H1 (cell line): ENCODE results near the gene STH. TPM values are rescaled to one million over a fixed set of nuclear protein-coding genes. Genes with fewer than 3 reads are reported as not detected.

Experiments
- CTCF ChIA-PET: fragments of 300-600 bp; sonication (Branson Sonifier 250); formaldehyde crosslinking; loops from one replicate; lab custom pipeline; 2021; ENCODE audit not compliant: partially characterized antibody; lab: Charles Lee
- POLR2A ChIA-PET: fragments of 300-600 bp; sonication (Branson Sonifier 250); formaldehyde crosslinking; loops from one replicate; lab custom pipeline; 2021; ENCODE audit warnings: inconsistent platforms; ENCODE audit not compliant: partially characterized antibody; lab: Charles Lee
- DNase-seq, 2 experiments: peaks; one replicate each; pipeline versions ENCODE4 v3.0.0 to v3.0.0-alpha.2; 2010 to 2022; ENCODE audit warnings: low spot score in 2 of 2, low read depth in 1 of 2, mixed read lengths in 1 of 2
- FAIRE-seq: peaks from 2 replicates; lab custom pipeline; 2011; peaks lifted over from hg19 to GRCh38; lab: Jason Lieb, UNC
- H2AFZ ChIP-seq: 2 replicates; pipeline ENCODE4 v1.8.1; 2012; ENCODE audit warnings: low read length, inconsistent platforms
- H2AK5ac ChIP-seq: 2 replicates; pipeline ENCODE4 v1.6.1; 2013; ENCODE audit warnings: low read depth, low read length
- H2BK120ac ChIP-seq: replicated peaks from 2 replicates; pipeline ENCODE3; 2013; ENCODE audit warnings: low read depth, low read length, inconsistent platforms
- H2BK12ac ChIP-seq: 2 replicates; pipeline ENCODE4 v1.6.1; 2013; ENCODE audit warnings: low read depth, low read length
- H2BK15ac ChIP-seq: 2 replicates; pipeline ENCODE4 v1.6.1; 2013; ENCODE audit warnings: low read length
- H2BK20ac ChIP-seq: 2 replicates; pipeline ENCODE4 v1.6.1; 2013; ENCODE audit warnings: low read length
- H2BK5ac ChIP-seq: 2 replicates; pipeline ENCODE4 v1.6.1; 2013; ENCODE audit warnings: low read depth, low read length
- H3K14ac ChIP-seq: 2 replicates; pipeline ENCODE4 v1.6.1; 2013; ENCODE audit warnings: inconsistent platforms; ENCODE audit not compliant: insufficient read length
- H3K18ac ChIP-seq: 2 replicates; pipeline ENCODE4 v1.6.1; 2013; ENCODE audit warnings: low read length; ENCODE audit errors: extremely low read depth
- H3K23ac ChIP-seq: 2 replicates; pipeline ENCODE4 v1.6.1; 2013; ENCODE audit warnings: inconsistent platforms; ENCODE audit not compliant: insufficient read length
- H3K23me2 ChIP-seq: 2 replicates; pipeline ENCODE4 v1.6.1; 2013; ENCODE audit warnings: low read depth, low read length
- H3K27ac ChIP-seq: 2 replicates; pipeline ENCODE4 v1.6.1; 2011; ENCODE audit warnings: low read depth, low read length, inconsistent platforms
- H3K27me3 ChIP-seq, 4 experiments: replicated peaks in 1 of 4; 1 replicate in 1 of 4; 2 replicates in 3 of 4; pipeline versions ENCODE4 v1.6.1 to v1.8.1; 2011 to 2013; ENCODE audit warnings: low read length in 3 of 4, mild to moderate bottlenecking in 3 of 4, inconsistent platforms in 2 of 4, mixed read lengths in 2 of 4, moderate library complexity in 1 of 4; ENCODE audit not compliant: control insufficient read depth in 3 of 4, insufficient read depth in 3 of 4; ENCODE audit errors: extremely low read depth in 1 of 4
- H3K36me3 ChIP-seq, 4 experiments: 2 replicates each; pipeline versions ENCODE4 v1.6.1 to v1.8.1; 2011 to 2013; ENCODE audit warnings: mild to moderate bottlenecking in 4 of 4, low read length in 3 of 4, moderate library complexity in 2 of 4, control low read depth in 1 of 4, inconsistent platforms in 1 of 4; ENCODE audit not compliant: insufficient read depth in 4 of 4, control insufficient read depth in 2 of 4
- H3K4ac ChIP-seq: replicated peaks from 2 replicates; pipeline ENCODE3; 2013; ENCODE audit warnings: low read length, low read depth, mixed read lengths, inconsistent platforms; ENCODE audit not compliant: insufficient read length
- H3K4me1 ChIP-seq, 4 experiments: replicated peaks in 1 of 4; 1 replicate in 1 of 4; 2 replicates in 3 of 4; pipeline versions ENCODE4 v1.6.1 to v1.8.1; 2011 to 2013; ENCODE audit warnings: low read length in 3 of 4, inconsistent platforms in 2 of 4, mixed read lengths in 1 of 4; ENCODE audit not compliant: insufficient read depth in 4 of 4, control insufficient read depth in 3 of 4
- H3K4me2 ChIP-seq, 2 experiments: 2 replicates each; pipeline versions ENCODE4 v1.6.1 to v1.8.1; 2011 to 2013; ENCODE audit warnings: low read depth in 2 of 2, low read length in 2 of 2, control low read depth in 1 of 2, inconsistent platforms in 1 of 2, mild to moderate bottlenecking in 1 of 2; ENCODE audit not compliant: insufficient read depth in 1 of 2
- H3K4me3 ChIP-seq, 4 experiments: fragments of 200-600, 300-600 bp in 1 of 4; sonication (generic), shearing (Covaris generic), sonication (Bioruptor Twin) in 1 of 4; 2 replicates each; pipeline versions ENCODE4 v1.5.1 to v1.8.1; 2011 to 2016; ENCODE audit warnings: low read length in 4 of 4, low read depth in 3 of 4, control low read depth in 2 of 4, inconsistent platforms in 2 of 4, mild to moderate bottlenecking in 2 of 4, mixed read lengths in 1 of 4, moderate library complexity in 1 of 4; ENCODE audit not compliant: insufficient read depth in 2 of 4; ENCODE audit errors: extremely low read depth in 1 of 4
- H3K56ac ChIP-seq: replicated peaks from 2 replicates; pipeline ENCODE3; 2013; ENCODE audit warnings: low read depth, mild to moderate bottlenecking, mixed read lengths, low read length, inconsistent platforms; ENCODE audit not compliant: insufficient read length
- H3K79me1 ChIP-seq: 2 replicates; pipeline ENCODE4 v1.6.1; 2013; ENCODE audit warnings: low read depth, low read length, control low read depth
- H3K79me2 ChIP-seq, 2 experiments: 2 replicates each; pipeline versions ENCODE4 v1.6.1 to v1.8.1; 2012 to 2013; ENCODE audit warnings: low read length in 2 of 2, mild to moderate bottlenecking in 2 of 2, inconsistent platforms in 1 of 2; ENCODE audit not compliant: insufficient read depth in 2 of 2, control insufficient read depth in 1 of 2
- H3K9ac ChIP-seq, 4 experiments: replicated peaks in 1 of 4; 1 replicate in 1 of 4; 2 replicates in 3 of 4; pipeline versions ENCODE4 v1.6.1 to v1.8.1; 2011 to 2013; ENCODE audit warnings: low read depth in 3 of 4, low read length in 3 of 4, control low read depth in 2 of 4, mild to moderate bottlenecking in 2 of 4, moderate library complexity in 2 of 4, inconsistent platforms in 1 of 4; ENCODE audit errors: extremely low read depth in 1 of 4
- H3K9me3 ChIP-seq, 2 experiments: 2 replicates each; pipeline versions ENCODE4 v1.6.1 to v1.8.1; 2012 to 2013; ENCODE audit warnings: mild to moderate bottlenecking in 2 of 2, moderate library complexity in 2 of 2, control low read depth in 1 of 2, inconsistent platforms in 1 of 2, low read depth in 1 of 2, low read length in 1 of 2, mixed read lengths in 1 of 2; ENCODE audit not compliant: insufficient read depth in 2 of 2
- H4K20me1 ChIP-seq, 2 experiments: replicated peaks in 1 of 2; 2 replicates each; pipeline versions ENCODE3 to v1.8.1; 2011 to 2013; ENCODE audit warnings: inconsistent platforms in 2 of 2, low read length in 2 of 2, mild to moderate bottlenecking in 1 of 2; ENCODE audit not compliant: insufficient read depth in 2 of 2, control insufficient read depth in 1 of 2
- H4K5ac ChIP-seq: 2 replicates; pipeline ENCODE4 v1.6.1; 2013; ENCODE audit warnings: low read length, low read depth, mixed read lengths, inconsistent platforms; ENCODE audit not compliant: insufficient read length
- H4K8ac ChIP-seq: 2 replicates; pipeline ENCODE4 v1.8.0; 2013; ENCODE audit warnings: mild to moderate bottlenecking, moderate library complexity, low read length, inconsistent platforms; ENCODE audit not compliant: insufficient read depth; ENCODE audit errors: extremely low read depth
- H4K91ac ChIP-seq: replicated peaks from 2 replicates; pipeline ENCODE3; 2013; ENCODE audit warnings: low read length, mixed read lengths, inconsistent platforms; ENCODE audit not compliant: insufficient read length
- BRCA1 ChIP-seq: IDR thresholded peaks from 2 replicates; pipeline ENCODE4 v1.6.1; 2012; ENCODE audit warnings: low read depth, low read length, improper control_type of control experiment
- CBX8 ChIP-seq: fragments of 300-800, 300-1000 bp; sonication (generic); IDR thresholded peaks from 2 replicates; pipeline ENCODE4 v1.7.1; 2016; ENCODE audit warnings: low read depth, low read length, borderline replicate concordance
- CTBP2 ChIP-seq: IDR thresholded peaks from 2 replicates; pipeline ENCODE4 v1.7.0; 2011; ENCODE audit warnings: borderline replicate concordance, mild to moderate bottlenecking, moderate library complexity, mixed read lengths, low read length; ENCODE audit not compliant: insufficient read depth, insufficient read length
- CTCF ChIP-seq, 3 experiments: IDR thresholded peaks; 1 replicate in 2 of 3; 2 replicates in 1 of 3; pipeline versions ENCODE4 v1.5.1 to v1.6.1; 2011; ENCODE audit warnings: low read length in 3 of 3, mild to moderate bottlenecking in 3 of 3, inconsistent platforms in 2 of 3, low read depth in 1 of 3, moderate library complexity in 1 of 3; ENCODE audit not compliant: insufficient read depth in 1 of 3; ENCODE audit errors: control extremely low read depth in 1 of 3
- EGR1 ChIP-seq: IDR thresholded peaks from 2 replicates; pipeline ENCODE4 v1.6.1; 2011; ENCODE audit warnings: low read depth, low read length, borderline replicate concordance
- EZH2 ChIP-seq: fragments of 200-600 bp; sonication (generic); IDR thresholded peaks from 2 replicates; pipeline ENCODE4 v1.7.1; 2012; ENCODE audit warnings: low read depth, mild to moderate bottlenecking, moderate library complexity, low read length, inconsistent platforms; ENCODE audit not compliant: severe bottlenecking
- GABPA ChIP-seq: IDR thresholded peaks from 2 replicates; pipeline ENCODE4 v1.6.1; 2011; ENCODE audit warnings: mild to moderate bottlenecking, low read length, moderate library complexity, borderline replicate concordance; ENCODE audit not compliant: insufficient read depth
- KDM1A ChIP-seq: fragments of 200-600, 300-600 bp; sonication (generic); IDR thresholded peaks from 2 replicates; pipeline ENCODE4 v1.7.1; 2016; ENCODE audit warnings: mild to moderate bottlenecking, low read length, borderline replicate concordance
- NRF1 ChIP-seq: IDR thresholded peaks from 2 replicates; pipeline ENCODE4 v1.6.1; 2011; ENCODE audit warnings: mild to moderate bottlenecking, low read depth, low read length, improper control_type of control experiment
- POU5F1 ChIP-seq: IDR thresholded peaks from 2 replicates; pipeline ENCODE4 v1.6.1; 2011; ENCODE audit warnings: low read depth, mild to moderate bottlenecking, low read length, moderate library complexity
- RBBP5 ChIP-seq: IDR thresholded peaks from 2 replicates; pipeline ENCODE4 v1.7.1; 2012; ENCODE audit warnings: low read depth, mild to moderate bottlenecking, inconsistent platforms, low read length, moderate library complexity, borderline replicate concordance
- TCF12 ChIP-seq: IDR thresholded peaks from 2 replicates; pipeline ENCODE4 v1.6.1; 2011; ENCODE audit warnings: low read depth, mild to moderate bottlenecking, low read length
- WGBS, 2 experiments: shearing (Covaris generic) in 1 of 2; methylation state at CpG; one replicate each; pipeline versions ENCODE4 v1.1.6 to v1.1.7; 2013 to 2015; ENCODE audit warnings: low lambda C conversion rate in 2 of 2, mixed read lengths in 2 of 2, inconsistent platforms in 1 of 2, low coverage in 1 of 2, missing lambda C conversion rate in 1 of 2; ENCODE audit not compliant: insufficient replicate concordance in 2 of 2, insufficient coverage in 1 of 2, insufficient read length in 1 of 2; ENCODE audit errors: extremely low coverage in 1 of 2, missing lambda C conversion rate in 1 of 2; 5-methylcytosine and 5-hydroxymethylcytosine counted together
- polyA plus RNA-seq, 7 experiments: library from polyadenylated mRNA; depleted of rRNA in 3 of 7; stranded (reverse) in 5 of 7; unstranded in 2 of 7; fragments of >200 nt in 5 of 7; fragments of 200-250 nt in 2 of 7; gene quantifications; 1 replicate in 5 of 7; 2 replicates in 1 of 7; 4 replicates in 1 of 7; pipeline versions ENCODE4 v1.2.1 to v1.2.3, GENCODE V29; 2011 to 2013; ENCODE audit warnings: missing spikeins in 2 of 7, mixed read lengths in 2 of 7
- total RNA-seq: library from RNA; stranded (reverse); fragmentation: NEBNext Ultra II Directional; extraction: Animal tissue kit (Norgen Biotek cat#: 25700); gene quantifications from 2 replicates; pipeline ENCODE4 v1.2.1, GENCODE V29; 2021

The STH gene
- total and polyA plus RNA-seq, 2 of the 8 experiments (the other 6 are each of a cell fraction or from before 2014, with no cell fraction given): not detected

- no peaks in the 10 kb centered on the region for H3K23me2 ChIP-seq
- no peak overlapping the region for H3K56ac ChIP-seq
- no peak for DNase-seq
- H4K5ac ChIP-seq: no peak overlapping the region
- no peaks in the 10 kb centered on the region for H3K79me2 ChIP-seq
- no peaks in the 10 kb centered on the region for H3K9me3 ChIP-seq
- FAIRE-seq: no peak
- no peak overlapping the region for H3K23ac ChIP-seq
- H4K8ac ChIP-seq: no peak overlapping the region
- no peaks in the 10 kb centered on the region for H3K27me3 ChIP-seq
- H4K20me1 ChIP-seq: no peaks in the 10 kb centered on the region
- H2AFZ ChIP-seq: no peak overlapping the region
- no peak overlapping the region for H3K4me2 ChIP-seq
- no peak overlapping the region for H2AK5ac ChIP-seq
- CTCF ChIA-PET: interaction anchor here (0.8 to 3.5 kb wide), 5 partner anchors 13 to 268 kb away, joined by 3 to 9 read pairs (median 6); no protein-coding TSS in a partner anchor
- WGBS, 2 experiments: 87% methylated on average over 9 of the region's 9 CpGs; no CpG with 5 or more reads in 1 of the 2 experiments
- no peak overlapping the region for H3K9ac ChIP-seq
- no peaks in the 10 kb centered on the region; a peak in 1 of 7 replicates for H3K4me1 ChIP-seq
- H2BK12ac ChIP-seq: no peak overlapping the region
- H2BK5ac ChIP-seq: no peak overlapping the region
- H3K4me3 ChIP-seq: no peak overlapping the region
- H3K14ac ChIP-seq: no peak overlapping the region
- H3K27ac ChIP-seq: no peak overlapping the region
- no peaks in the 10 kb centered on the region for H3K79me1 ChIP-seq
- POLR2A ChIA-PET: no interaction called here
- no peak overlapping the region for H4K91ac ChIP-seq
- H2BK120ac ChIP-seq: no peak overlapping the region
- no peak overlapping the region for H3K18ac ChIP-seq
- no peak overlapping the region for H2BK15ac ChIP-seq
- no peak overlapping the region for H2BK20ac ChIP-seq
- no peaks in the 10 kb centered on the region for H3K36me3 ChIP-seq
- H3K4ac ChIP-seq: no peak overlapping the region
- no peak for TF ChIP-seq GABPA
- no peak for TF ChIP-seq POU5F1
- TF ChIP-seq BRCA1: no peak
- TF ChIP-seq CBX8: no peak
- TF ChIP-seq NRF1: no peak
- TF ChIP-seq TCF12: no peak
- no peak for TF ChIP-seq CTCF (IDR thresholded peaks at IDR 0.05; ENCODE audit: control extremely low read depth in 1 of 3, insufficient read depth in 1 of 3, low read depth in 1 of 3, low read length in 3 of 3)
- no peak for TF ChIP-seq KDM1A
- no peak for TF ChIP-seq RBBP5
- TF ChIP-seq EZH2: no peak
- TF ChIP-seq CTBP2: no peak
- TF ChIP-seq EGR1: no peak
These were observed 845 bp downstream of the STH start for GRCh38 chr17:45999900-46000290.
